HG03432 (cell line): Measurements from ENCODE around the gene GJD4.

ENCODE experiments used
- ATAC-seq: cut with Tn5 transposase; IDR thresholded peaks from one replicate; pipeline ENCODE4 v1.9.1; 2021; ENCODE audit warnings: mild to moderate bottlenecking, moderate library complexity; ENCODE audit not compliant: unreplicated experiment

The GJD4 gene

GRCh38 chr10:35605191-35605590, at the start of gene GJD4:
GJD4 (plus strand) TSS chr10:35605341; CDS start chr10:35605568, 227 bp downstream.
- no peak for ATAC-seq

GRCh38 chr10:35555962-35556930, 48.9 kb upstream of the GJD4 start:
- ATAC-seq = no peak

GRCh38 chr10:35558276-35558675, 46.9 kb upstream of the GJD4 start:
- ATAC-seq = no peak

GRCh38 chr10:35559416-35559815, 45.7 kb upstream of the GJD4 start:
- no peak for ATAC-seq

GRCh38 chr10:35561715-35562114, 43.4 kb upstream of the GJD4 start:
- ATAC-seq = no peak

GRCh38 chr10:35562427-35562826, 42.7 kb upstream of the GJD4 start:
- ATAC-seq = no peak

GRCh38 chr10:35563261-35563891, 41.8 kb upstream of the GJD4 start:
- peak; percentile 56 for ATAC-seq

GRCh38 chr10:35564341-35564968, 40.7 kb upstream of the GJD4 start:
- peak; percentile 81 for ATAC-seq

GRCh38 chr10:35565602-35566081, 39.5 kb upstream of the GJD4 start:
- ATAC-seq = no peak

- ATAC-seq = no peak
Measured at GRCh38 chr10:35567951-35568350, 37.2 kb upstream of the GJD4 start.

GRCh38 chr10:35568483-35569015, 36.6 kb upstream of the GJD4 start:
- ATAC-seq = no peak

- no peak for ATAC-seq
Measured at GRCh38 chr10:35569111-35569707, 35.9 kb upstream of the GJD4 start.

- ATAC-seq = no peak
Measured at GRCh38 chr10:35569836-35570235, 35.3 kb upstream of the GJD4 start.

- ATAC-seq = no peak
Measured at GRCh38 chr10:35570397-35570796, 34.7 kb upstream of the GJD4 start.

GRCh38 chr10:35572583-35572982, 32.6 kb upstream of the GJD4 start:
- ATAC-seq = no peak

GRCh38 chr10:35573796-35574195, 31.3 kb upstream of the GJD4 start:
- ATAC-seq = no peak

- no peak for ATAC-seq
Measured at GRCh38 chr10:35574924-35575352, 30.2 kb upstream of the GJD4 start.

- ATAC-seq = no peak
Measured at GRCh38 chr10:35575640-35576039, 29.5 kb upstream of the GJD4 start.

GRCh38 chr10:35576730-35577129, 28.4 kb upstream of the GJD4 start:
- ATAC-seq = no peak

- no peak for ATAC-seq
Measured at GRCh38 chr10:35577926-35578617, 27.1 kb upstream of the GJD4 start.
